ENCODE results near the gene NHLH2.

- TF ChIP-seq EZH2 (IDR thresholded peaks at IDR 0.05; ENCODE audit: insufficient read depth, low read length) (no peak), CTCF (IDR thresholded peaks at IDR 0.05; ENCODE audit: insufficient read depth, low read depth, low read length) (no peak)
These were observed 26.1 kb downstream of the NHLH2 start for GRCh38 chr1:115814685-115815398.
